Gastroesophageal sphincter (tissue), 3 donors: ENCODE measurements around the gene DIP2C.

Experiments used
- POLR2A ChIP-seq, 2 donors: fragments of 450-650 bp; IDR thresholded peaks; one replicate each; pipeline ENCODE4 v1.6.1; 2017; ENCODE audit warnings: antibody characterized with exemption in 2 of 2, mild to moderate bottlenecking in 2 of 2, moderate library complexity in 1 of 2
- POLR2AphosphoS5 ChIP-seq: sonication (generic); formaldehyde crosslinking; IDR thresholded peaks from one replicate; pipeline ENCODE4 v1.6.1; 2017; ENCODE audit warnings: antibody characterized with exemption
- TF ChIP-seq, protein P1 (sequence below), 4 experiments: fragments of 200-600 bp in 2 of 4; fragments of 450-650 bp in 2 of 4; sonication (generic) in 1 of 4; IDR thresholded peaks; one replicate each; pipeline ENCODE4 v1.5.1; 2017 to 2019; ENCODE audit warnings: antibody characterized with exemption in 4 of 4, mild to moderate bottlenecking in 2 of 4, moderate library complexity in 2 of 4

DNA sequence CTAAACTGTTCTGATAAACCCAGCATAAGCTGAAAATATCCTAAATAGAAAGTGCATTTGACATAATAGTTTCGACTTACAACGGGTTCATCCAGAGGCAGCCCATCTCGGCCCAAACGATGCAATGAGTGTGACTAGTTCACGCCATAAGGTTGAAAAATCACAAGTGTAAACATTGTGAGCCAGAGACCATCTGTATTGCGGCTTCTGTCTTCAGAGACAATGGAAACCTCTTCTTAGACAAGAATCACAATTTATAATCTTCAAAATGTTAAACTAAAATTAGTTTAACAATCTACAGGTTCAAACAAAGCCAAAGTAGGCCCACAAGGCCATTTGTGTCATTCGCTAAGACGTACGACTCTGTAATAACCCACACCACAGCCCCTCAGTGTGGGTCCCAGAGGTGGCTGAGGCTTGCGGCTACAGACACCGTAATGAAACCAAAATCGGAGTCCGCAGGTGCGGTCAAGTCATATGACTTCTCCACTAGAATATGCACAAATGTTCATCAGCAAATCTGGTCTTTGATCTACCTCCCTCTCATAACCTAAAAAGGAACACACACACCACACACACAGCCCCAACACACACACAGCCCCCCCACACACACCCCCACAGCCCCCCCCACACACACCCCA lies 81.8 kb downstream of the DIP2C start:
- TF ChIP-seq, protein P1, sequence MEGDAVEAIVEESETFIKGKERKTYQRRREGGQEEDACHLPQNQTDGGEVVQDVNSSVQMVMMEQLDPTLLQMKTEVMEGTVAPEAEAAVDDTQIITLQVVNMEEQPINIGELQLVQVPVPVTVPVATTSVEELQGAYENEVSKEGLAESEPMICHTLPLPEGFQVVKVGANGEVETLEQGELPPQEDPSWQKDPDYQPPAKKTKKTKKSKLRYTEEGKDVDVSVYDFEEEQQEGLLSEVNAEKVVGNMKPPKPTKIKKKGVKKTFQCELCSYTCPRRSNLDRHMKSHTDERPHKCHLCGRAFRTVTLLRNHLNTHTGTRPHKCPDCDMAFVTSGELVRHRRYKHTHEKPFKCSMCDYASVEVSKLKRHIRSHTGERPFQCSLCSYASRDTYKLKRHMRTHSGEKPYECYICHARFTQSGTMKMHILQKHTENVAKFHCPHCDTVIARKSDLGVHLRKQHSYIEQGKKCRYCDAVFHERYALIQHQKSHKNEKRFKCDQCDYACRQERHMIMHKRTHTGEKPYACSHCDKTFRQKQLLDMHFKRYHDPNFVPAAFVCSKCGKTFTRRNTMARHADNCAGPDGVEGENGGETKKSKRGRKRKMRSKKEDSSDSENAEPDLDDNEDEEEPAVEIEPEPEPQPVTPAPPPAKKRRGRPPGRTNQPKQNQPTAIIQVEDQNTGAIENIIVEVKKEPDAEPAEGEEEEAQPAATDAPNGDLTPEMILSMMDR (IDR thresholded peaks at IDR 0.05), result no peak
- TF ChIP-seq POLR2A (IDR thresholded peaks at IDR 0.05), result no peak
- TF ChIP-seq POLR2AphosphoS5, result no peak
